Activated CD4-positive, alpha-beta T cell treated with anti-CD3 and anti-CD28 coated beads for 24 hours (primary cell): ENCODE data around the gene KLHDC1.
A peak's percentile ranks its signal among the peaks of the same experiment; 100 is the strongest.
"Not testable (repeated sequence)": the region's sequence is repeated elsewhere in the genome, so short reads cannot be mapped to it uniquely, and the experiment has no call there.

Source experiments
- DNase-seq, 2 donors: peaks; one replicate each; pipeline ENCODE4 v3.0.0-alpha.2; 2020; ENCODE audit warnings: low read depth in 2 of 2

Gene KLHDC1, protein sequence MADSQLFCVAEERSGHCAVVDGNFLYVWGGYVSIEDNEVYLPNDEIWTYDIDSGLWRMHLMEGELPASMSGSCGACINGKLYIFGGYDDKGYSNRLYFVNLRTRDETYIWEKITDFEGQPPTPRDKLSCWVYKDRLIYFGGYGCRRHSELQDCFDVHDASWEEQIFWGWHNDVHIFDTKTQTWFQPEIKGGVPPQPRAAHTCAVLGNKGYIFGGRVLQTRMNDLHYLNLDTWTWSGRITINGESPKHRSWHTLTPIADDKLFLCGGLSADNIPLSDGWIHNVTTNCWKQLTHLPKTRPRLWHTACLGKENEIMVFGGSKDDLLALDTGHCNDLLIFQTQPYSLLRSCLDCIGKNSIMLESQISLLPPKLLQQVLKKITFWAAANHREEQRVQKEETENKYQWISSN

DNA sequence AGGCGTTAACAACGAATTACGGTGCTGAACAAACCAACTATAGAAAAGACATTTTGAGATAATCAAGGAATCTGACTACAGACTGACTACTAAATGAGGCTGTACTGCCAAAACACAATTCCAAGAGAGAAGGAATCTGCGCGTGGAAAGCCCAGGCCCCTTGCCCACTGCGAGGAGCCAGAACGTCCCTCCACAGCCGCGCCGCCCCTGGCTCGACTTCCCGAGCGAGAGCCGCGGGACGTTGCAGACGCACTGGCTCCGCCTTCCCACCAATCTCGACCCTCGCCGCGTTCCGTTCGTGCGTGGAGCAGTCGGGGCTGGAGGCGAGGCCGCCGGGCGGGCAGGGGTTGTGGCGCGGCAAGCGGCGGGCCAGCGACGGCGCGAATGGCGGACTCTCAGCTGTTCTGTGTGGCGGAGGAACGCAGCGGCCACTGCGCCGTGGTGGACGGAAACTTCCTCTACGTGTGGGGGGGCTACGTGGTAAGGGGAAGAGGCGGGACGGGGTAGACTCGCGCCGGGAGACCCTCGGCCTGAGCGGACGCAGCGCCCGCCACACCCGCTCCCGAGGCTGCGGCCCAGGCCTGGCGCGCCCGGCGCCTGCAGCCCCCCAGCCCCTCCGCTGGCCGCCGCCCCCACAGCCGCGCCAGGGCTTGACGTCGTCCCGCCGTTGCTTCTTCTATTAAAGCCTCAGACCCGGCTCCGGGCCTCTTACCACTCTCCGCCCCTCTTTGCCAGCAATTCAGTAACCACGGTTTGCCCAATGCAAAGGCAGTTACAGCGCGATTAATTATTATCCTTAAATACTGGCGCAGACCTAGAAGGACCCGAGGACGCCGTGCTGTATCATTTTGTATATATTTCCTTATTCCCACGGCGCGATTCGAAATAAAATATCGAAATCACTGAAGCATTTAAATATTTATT lies at the start of gene KLHDC1:
KLHDC1 (plus strand) TSS at position 310 of the 924 bp plus-strand sequence; CDS start at position 385, 75 bp downstream.
- peak; percentile 50 to 62 for DNase-seq

DNA sequence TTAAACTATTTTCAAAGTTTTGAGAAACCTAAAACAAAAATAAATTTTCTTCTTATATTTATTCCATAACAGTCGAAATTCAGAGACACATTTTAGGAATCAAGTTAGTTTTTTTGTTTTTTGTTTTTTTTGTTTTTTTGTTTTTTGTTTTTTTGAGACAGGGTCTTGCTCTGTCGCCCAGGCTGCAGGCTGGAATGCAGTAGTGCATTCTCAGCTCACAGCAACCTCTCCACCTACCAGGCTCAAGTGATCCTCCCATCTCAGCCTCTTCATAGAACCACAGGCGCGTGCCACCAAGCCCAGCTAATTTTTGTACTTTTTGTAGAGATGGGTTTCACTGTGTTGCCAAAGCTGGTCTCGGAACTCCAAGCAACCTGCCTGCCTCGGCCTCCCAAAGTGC lies 39.4 kb upstream of the KLHDC1 start:
- no peak for DNase-seq

DNA sequence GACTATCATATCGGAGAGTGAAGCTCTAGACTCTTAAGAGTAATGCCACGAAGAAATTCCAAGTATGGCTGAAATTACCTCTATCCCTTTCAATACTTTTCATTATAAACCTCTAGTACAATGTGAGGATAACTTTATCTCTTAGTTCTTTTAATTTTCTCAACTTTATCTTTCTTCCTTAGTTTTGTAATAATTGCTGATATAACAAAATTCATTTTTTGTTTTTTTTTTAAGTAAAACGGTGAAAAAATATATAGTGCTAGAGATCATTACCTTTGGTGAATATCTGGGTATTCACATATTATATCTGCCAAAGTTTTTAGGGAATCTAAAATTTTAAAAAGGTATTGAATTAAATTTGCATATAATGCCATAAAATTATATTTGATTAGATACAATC lies 38.4 kb upstream of the KLHDC1 start:
- no peak for DNase-seq

DNA sequence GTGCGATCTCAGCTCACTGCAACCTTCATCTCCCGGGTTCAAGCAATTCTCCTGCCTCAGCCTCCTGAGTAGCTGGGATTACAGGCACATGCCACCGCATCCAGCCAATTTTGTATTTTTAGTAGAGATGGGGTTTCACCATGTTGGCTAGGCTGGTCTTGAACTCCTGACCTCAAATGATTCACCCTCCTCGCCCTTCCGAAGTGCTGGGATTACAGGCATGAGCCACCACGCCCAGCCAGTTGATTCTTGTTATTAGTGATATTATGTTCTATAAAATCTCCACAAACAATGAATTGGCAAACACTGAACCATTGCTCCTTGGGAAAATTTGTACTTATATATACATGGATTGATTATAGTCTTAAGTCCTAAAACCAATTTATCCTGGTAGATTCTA lies 35.4 kb upstream of the KLHDC1 start:
- DNase-seq = not testable (repeated sequence)

DNA sequence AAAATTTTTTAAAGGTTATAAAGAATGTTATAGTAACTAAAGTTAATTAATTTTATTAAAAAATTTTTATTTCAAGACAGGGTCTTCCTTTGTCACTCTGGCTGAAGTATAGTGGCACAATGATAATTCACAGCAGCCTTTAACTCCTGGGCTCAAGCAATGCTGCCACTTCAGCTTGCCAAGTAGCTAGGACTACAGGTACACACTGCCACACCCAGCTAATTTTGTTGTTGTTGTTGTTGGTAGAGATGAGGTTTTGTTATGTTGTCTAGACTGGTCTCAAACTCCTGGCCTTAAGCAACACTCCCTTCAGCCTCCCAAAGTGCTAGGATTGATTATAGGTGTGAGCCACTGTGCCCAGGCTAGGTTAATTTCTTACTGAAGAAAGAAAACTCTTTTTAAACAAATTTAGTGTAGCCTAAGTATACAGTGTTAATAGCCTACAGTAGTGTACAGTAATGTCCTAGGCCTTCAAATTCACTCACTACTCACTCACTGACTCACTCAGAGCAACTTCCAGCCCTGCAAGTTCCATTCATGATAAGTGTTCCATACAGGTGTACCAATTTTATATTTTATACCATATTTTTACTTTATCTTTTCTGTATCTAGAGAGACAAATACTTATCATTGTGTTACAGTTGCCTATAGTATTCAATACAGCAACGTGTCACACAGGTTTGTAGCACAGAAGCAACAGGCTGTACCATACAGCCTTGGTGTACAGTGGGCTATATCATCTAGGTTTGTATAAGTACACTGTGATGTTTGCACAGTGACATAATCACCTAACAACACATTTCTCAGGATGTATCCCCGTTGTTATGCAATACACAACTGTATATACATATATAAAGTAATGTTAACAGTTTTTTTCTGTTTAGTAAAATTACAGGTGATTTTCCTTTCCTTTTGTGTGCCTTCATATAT lies 33.1 kb upstream of the KLHDC1 start:
- no peak for DNase-seq

DNA sequence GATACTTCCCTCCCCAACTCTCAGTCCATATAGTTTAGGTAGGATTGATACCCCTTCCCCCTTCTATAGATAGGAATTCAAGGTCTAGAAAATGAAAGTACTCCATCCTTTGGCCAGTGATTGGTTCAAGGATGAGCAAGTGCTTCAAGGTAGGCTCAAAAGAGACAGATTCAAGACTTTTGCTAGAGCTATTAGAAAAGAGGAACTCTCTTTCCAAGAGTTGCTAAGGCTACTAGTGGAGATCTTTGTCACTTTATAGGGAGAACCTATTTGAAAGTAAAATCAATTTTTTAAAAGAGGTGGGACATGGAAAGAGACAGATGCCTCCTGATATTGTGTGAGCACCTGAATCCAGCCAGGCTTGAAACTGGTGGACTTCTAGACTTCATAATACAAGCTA lies 22.4 kb upstream of the KLHDC1 start:
- no peak for DNase-seq

DNA sequence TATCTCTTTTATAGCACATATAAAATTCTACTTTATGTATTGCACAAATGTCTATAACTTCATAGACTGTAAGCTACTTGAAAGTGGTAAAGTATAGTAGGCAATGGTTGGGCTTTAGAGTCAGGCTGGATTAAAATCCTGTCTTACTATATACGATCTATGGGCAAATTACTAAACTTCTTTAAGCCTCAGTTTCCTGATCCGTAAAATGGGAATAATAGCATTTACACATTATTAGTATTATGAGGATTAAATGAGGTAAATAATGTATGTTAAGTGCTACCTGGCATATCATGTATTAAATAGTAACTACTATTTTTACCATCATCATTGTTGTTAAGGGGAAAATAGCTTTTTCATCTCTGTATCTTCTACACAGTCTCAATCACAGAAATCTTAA lies 19.3 kb upstream of the KLHDC1 start:
- DNase-seq = no peak

DNA sequence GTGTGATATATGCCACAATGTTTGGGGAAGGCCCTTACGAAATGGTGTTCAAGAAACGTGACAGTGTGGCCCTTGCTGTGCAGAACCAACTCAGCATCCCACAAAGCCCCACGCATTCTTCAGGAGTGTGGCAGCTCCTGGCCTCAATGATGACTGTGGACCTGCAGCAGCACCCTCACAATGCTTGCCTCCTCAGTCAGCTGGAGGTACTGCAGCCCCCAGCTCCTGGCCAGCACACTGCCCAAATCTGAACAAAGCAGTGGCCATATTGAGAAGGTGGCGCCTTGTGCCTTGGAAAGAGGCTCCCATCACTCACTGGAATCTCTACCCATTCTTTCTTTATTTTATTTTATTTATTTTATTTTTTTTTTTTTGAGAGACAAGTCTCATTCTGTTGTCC lies 15.3 kb upstream of the KLHDC1 start:
- no peak for DNase-seq

DNA sequence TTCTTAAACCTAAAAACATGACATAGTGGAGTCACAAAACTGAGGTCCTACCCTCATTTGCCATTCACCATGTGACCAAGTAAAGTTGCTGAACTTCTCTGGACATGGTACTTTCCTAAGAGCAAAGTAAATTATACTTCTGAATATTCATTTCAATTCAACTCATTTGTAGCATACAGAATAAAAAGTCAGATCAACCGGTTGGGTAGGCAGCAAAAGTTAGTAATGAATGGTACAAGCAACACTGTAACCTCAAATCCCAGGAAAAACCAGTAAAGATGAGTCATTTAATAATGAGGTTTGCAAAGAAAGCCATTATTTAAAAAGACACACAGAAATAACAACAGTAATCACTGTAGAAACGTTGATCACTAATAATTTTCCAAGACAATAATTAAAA lies 13.6 kb upstream of the KLHDC1 start:
- DNase-seq = no peak

DNA sequence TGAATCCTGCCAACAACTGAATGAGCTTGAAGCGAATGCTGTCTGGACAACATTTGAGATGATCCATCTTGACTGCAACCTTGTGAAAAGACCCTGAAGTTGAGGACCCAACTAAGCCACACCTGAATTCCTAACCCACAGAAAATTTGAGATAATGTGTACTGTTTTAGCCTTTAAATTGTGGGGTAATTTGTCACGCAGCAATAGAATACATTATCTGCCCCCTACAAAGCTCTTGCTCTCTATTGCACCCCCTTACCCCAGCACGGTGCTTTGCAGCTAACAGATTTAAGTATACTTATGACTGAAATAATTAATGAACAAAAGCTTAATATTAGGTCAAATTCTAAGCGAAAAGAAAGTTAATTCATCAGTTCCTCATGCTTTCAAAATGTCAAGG lies 6.5 kb upstream of the KLHDC1 start:
- DNase-seq = no peak

DNA sequence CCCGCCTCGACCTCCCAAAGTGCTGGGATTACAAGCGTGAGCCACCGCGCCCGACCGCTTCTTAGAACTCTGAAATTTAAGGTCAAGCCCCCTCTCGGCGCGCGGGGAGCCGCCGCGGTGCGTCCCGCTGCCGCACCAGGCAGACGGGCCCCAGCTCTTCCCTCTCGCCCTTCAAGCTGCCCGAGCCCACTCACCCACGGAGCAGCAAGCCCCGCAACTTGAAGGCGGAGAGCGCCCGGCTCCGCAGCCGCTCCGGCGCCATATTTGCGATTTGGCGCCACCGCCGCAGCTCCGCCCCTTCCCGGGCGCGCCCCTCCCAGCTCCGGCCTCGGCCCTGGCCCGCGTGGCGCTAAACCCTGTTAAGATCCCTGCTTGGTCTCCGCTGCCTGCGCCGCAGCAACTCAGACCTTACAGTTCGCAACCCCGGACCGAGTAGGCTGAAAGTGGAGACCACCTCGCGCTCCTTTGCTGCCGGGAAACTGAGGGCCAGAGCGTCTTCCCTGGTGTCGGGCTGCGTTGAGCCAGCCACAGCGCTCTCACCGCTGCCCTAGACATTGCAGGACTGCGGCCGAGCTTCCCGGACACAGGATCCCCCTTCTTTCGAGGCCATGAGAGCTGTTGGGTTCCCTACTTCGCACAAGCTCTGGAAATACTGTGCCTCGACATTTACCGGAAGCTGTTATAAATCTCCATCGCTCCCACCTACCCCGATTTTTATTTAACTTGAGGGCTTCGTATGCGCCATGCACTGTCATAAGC lies 4.8 kb upstream of the KLHDC1 start, which contains the start of gene POLE2:
POLE2 (minus strand) TSS at position 273 of the 759 bp plus-strand sequence; CDS start at position 262, 11 bp downstream.
- peak; percentile 66 to 77 for DNase-seq

DNA sequence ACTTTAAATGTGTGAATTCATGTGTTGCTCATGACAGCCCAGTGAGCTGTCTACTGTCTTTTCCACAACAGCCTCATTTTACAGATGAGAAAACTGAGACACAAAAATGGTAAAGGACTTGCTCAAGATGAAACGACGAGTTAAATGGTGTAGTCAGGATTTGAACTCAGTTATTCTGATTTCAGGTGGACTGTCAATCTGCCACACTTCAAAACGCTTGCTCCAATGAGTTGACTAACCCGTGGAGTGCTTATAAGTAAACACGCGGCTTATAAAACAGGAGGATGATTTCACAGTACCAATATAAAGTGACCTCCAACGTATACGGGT lies 4.3 kb upstream of the KLHDC1 start:
- no peak for DNase-seq

DNA sequence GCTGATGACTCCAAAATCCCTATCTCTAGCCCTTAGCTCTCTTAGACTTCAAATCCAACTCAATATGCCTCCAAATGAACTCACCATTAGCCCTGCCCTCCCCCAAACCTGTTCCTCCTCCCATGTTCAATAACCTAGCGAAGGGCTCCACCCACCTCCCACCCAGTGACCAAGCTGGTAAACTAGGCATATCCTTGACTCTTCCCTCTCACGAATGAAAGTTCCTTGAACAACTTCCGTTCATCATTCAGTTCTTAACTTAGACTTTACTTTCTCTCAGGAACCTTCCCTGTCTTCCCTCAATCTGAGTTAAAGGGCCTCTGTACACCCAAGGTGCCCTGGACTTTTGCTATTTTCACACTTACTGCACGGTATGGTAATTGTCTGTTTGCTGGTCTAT lies 1.9 kb upstream of the KLHDC1 start:
- no peak for DNase-seq

DNA sequence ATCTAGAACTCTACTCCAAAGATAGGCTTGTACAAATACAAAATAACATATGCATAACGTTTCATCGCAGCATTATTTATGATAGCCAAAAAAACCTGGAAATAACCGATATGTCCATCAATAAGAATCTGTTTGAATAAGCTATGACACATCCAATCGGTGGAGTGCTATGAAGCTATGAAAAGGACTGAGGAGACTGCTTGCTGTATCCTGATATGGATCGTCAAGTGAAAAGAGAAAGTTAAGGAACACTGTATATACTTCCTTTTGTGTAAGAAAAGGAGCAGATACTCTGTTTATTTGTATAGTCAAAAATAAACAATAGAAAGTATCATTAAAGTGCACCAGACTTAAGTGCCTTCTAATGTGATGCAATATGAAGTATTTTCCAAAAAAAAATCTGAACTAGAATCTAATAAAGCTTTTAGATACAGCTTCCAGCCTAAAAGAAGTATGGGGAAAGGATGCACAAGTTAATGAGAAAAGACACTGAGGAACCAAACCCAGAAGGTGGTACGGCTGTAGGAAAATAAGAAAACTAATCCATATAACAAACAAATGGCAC lies 645 bp upstream of the KLHDC1 start:
- no peak for DNase-seq

DNA sequence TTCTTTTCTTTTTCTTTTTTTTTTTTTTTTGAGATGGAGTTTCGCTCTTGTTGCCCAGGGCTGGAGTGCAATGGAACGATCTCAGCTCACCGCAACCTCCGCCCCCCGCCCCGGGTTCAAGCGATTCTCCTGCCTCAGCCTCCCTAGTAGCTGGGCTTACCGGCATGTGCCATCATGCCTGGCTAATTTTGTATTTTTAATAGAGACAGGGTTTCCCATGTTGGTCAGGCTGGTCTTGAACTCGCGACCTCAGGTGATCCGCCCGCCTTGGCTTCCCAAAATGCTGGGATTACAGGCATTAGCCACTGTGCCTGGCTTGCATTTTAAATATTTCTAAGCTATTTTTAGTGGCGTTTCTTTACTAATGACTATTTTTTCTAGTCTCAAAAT lies 810 bp downstream of the KLHDC1 start:
- DNase-seq = not testable (repeated sequence)

DNA sequence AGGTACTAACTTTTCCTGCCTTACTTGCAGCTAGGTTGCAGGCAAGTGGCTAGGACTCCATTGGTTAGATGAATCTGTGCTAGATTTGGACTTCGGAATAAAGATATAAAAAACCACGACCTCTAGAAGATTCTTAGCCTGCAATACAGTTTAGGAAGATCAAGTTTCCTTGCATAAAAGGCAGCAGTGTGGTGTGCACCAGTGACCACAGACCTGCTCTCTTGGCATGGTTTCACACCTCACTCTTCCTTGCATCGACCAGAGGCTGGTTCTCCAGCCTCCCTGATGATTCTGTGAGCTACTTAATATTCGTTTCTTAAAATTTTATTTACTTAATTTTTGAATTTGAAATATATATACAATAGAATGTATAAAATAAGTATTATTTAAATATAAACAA lies 9.8 kb downstream of the KLHDC1 start:
- DNase-seq = no peak

DNA sequence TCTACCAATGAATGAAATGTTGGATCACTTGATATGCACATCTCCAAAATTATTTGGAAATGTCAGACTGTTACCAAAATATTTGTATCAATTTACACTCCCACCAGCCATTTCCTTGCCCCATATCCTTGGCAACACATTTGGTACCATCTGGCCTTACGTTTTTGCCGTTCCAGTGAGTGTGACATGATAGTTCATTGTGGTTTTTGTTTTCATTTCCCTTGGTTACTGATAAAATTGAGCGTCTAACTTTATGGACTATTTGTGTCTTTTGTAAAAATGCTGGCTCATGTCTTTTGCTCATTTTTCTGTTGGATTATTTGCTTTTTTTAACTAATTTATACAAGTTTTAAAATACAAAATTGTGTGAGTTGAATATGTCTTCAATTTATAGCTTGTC lies 11.0 kb downstream of the KLHDC1 start:
- no peak for DNase-seq

DNA sequence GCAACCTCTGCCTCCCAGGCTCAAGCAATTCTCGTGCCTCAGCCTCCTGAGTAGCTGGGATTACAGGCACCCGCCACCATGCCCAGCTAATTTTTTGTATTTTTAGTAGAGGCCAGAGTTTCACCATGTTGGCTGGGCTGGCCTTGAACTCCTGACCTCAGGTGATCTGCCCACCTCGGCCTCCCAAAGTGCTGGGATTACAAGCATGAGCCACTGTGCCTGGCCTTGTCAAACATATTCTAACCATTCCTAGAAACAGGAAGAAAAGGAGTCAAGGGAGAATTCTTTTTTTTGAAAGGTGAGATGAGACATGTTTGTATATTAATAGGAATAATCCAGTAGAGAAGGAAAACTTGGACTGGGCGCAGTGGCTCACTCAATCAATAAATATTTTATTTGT lies 11.6 kb downstream of the KLHDC1 start:
- DNase-seq = not testable (repeated sequence)

DNA sequence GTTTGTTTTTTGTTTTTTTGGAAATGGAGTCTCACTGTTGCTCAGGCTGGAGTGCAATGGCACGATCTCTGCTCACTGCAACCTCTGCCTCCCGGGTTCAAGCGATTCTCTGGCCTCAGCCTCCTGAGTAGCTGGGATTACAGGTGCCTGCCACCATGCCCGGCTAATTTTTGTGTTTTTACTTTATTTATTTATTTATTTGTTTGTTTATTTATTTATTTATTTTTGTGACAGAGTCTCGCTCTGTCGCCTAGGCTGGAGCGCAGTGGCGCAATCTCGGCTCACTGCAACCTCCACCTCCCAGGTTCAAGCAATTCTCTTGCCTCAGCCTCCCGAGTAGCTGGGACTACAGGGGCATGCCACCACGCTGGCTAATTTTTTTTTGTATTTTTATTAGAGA lies 18.1 kb downstream of the KLHDC1 start:
- DNase-seq = not testable (repeated sequence)

DNA sequence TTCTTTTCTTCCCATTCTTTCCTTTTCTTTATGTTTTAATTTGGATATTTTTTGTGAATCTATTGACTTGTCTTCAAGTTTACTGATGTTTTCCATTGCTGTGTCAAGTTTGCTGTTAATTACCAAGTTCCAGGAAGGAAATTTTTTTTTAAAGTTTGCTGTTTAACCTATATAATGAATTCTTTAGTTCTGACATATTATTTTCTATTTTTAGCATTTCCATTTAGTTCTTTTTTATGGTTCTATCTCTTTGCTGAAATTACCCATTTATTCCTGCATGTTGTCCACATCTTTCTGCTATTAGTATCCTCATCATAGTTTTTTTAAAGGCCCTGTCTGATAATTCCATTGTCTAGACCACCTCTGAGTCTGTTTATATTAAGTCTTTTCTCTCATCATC lies 27.8 kb downstream of the KLHDC1 start:
- DNase-seq = no peak
